Osteocyte (in vitro differentiated cells): Measurements from ENCODE around the gene STK11IP. TPM values are rescaled to one million over a fixed set of nuclear protein-coding genes. Genes with fewer than 3 reads are reported as not detected.

ENCODE experiments used
- DNase-seq: peaks from one replicate; pipeline ENCODE4 v3.0.0; 2021; ENCODE audit warnings: mixed read lengths; ENCODE audit not compliant: unreplicated experiment; ENCODE audit errors: extremely low spot score
- H3K27ac Mint-ChIP-seq: one replicate; pipeline ENCODE4 v1.8.0; 2021; ENCODE audit warnings: mild to moderate bottlenecking, mixed read lengths; ENCODE audit not compliant: unreplicated experiment
- H3K27me3 Mint-ChIP-seq: one replicate; pipeline ENCODE4 v1.8.0; 2021; ENCODE audit warnings: mixed read lengths; ENCODE audit not compliant: unreplicated experiment
- H3K36me3 Mint-ChIP-seq: one replicate; pipeline ENCODE4 v1.8.0; 2021; ENCODE audit warnings: mixed read lengths; ENCODE audit not compliant: unreplicated experiment
- H3K4me1 Mint-ChIP-seq: one replicate; pipeline ENCODE4 v1.8.0; 2021; ENCODE audit warnings: mixed read lengths; ENCODE audit not compliant: unreplicated experiment
- H3K4me3 Mint-ChIP-seq: one replicate; pipeline ENCODE4 v1.8.0; 2021; ENCODE audit warnings: mild to moderate bottlenecking, moderate library complexity, mixed read lengths; ENCODE audit not compliant: unreplicated experiment
- H3K9me3 Mint-ChIP-seq: one replicate; pipeline ENCODE4 v1.8.0; 2021; ENCODE audit warnings: mixed read lengths; ENCODE audit not compliant: unreplicated experiment
- CTCF ChIP-seq: fragments of 200-600 bp; sonication (generic); IDR thresholded peaks from 2 replicates; pipeline ENCODE4 v1.5.0; 2021; ENCODE audit warnings: antibody characterized with exemption, mild to moderate bottlenecking, moderate library complexity
- total RNA-seq: library from RNA; stranded (reverse); gene quantifications from 2 replicates; pipeline ENCODE4 v1.2.1, GENCODE V29; 2021

Gene STK11IP
- total RNA-seq, 1 donor from 2014 or later, result 42.7 TPM

DNA sequence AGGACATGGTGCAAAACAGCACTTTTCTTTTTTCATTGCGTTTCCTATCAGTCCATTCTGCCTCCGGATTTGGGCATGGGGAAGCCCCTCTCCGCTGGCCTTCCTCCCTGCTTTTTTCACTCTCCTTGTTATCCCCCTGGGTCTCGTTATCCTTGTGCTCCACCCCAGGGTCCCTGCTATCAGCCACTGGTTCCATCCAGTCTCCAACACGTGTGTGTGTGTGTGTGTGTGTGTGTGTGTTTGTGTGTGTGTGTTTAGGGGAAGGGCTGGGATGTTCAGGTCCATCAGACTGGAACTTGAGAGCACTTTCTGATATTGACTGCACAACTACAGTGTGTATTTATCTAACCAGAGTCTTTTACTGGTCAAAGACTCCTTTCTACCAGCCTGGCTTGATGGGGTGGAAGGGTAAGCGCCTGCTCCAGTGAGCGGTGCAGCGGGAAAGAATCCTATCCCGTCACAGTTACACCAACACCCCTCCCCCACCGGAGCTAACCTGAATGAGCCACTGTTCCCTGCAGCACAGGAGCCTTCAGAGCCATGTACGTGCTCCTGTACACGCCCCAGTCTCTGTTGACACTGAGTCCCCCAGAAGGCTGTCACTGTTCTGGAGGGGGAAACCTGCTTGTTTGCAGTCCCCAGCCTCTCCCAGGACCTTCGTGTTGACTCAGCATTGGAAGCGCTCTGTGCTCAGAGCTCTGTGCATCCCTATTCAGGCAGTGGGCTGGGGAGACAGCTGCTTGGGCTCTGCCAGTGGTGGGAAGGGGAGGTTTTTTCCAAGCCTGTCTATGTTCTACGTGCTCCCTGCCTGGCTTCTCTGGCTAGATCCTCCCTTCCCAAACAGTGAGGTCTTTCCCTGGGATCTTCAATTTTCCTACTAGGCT lies 20.9 kb upstream of the STK11IP start:
- H3K27ac Mint-ChIP-seq, result no peak overlapping the region
- peaks cover 15% of the 10 kb centered on the region for H3K4me1 Mint-ChIP-seq
- no peaks in the 10 kb centered on the region for H3K36me3 Mint-ChIP-seq

DNA sequence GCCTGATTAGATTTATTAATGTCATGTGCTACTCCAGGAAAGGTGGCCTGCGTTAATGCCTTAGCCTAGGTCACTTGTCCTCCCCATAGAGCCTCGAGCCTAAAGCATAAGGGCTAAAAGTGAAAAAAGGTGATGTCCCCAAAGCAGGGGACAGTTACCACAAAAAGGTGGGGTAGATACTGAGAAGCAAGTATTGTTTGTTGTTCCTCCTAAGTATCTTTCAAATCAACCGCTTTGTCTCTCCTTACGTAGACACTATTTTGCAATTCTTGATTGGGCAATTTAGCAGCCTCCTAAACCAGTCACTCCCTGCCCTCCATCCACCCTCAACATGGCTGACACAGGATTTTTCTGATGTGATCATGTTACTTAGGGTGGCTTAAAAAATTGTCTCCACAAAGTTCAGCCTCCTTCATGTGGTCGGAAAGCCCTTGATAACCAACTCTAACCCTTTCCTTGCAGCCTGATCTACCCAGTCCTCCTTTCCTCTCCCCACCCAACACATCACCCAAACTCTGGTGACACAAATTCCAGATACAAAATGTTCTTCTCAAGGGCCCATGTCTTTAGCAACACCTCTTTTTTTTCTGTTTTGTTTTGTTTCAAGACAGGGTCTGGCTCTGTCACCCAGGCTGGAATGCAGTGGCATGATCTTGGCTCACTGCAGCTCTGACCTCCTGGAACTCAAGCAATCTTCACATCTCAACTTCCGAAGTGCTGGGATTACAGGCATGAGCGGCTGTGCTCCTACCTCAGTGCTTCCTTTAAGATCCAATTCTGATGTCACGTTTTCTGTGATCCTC lies 18.6 kb upstream of the STK11IP start:
- no peak for TF ChIP-seq CTCF
- H3K27ac Mint-ChIP-seq, result no peak overlapping the region

More for the DNA sequence above, 20.9 kb upstream of the STK11IP start:
- DNase-seq, result no peak
- no peak for TF ChIP-seq CTCF
- Mint-ChIP-seq H3K9me3 (no peaks in the 10 kb centered on the region), H3K4me3 (no peak overlapping the region), H3K27me3 (peaks cover 6% of the 10 kb centered on the region)

DNA sequence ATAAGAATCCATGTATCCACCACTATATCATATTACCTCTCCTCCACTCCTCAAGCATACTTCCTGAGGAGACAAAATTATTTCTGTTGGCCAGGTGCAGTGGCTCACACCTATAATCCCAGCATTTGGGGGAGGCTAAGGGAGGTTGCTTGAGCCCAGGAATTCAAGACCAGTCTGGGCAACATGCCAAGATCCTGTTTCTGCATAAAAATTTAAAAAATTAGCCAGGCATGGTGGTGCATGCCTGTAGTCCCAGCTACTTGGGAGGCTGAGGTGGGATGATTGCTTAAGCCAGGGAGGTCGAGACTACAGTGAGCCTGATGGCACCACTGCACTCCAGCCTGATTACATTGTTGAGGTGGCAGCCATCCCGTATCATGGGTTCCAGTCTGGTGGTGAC lies 16.3 kb upstream of the STK11IP start:
- Mint-ChIP-seq H3K27me3 (peaks cover 8% of the 10 kb centered on the region), H3K9me3 (no peaks in the 10 kb centered on the region), H3K27ac (no peak overlapping the region), H3K36me3 (no peaks in the 10 kb centered on the region), H3K4me1 (peaks cover 12% of the 10 kb centered on the region), H3K4me3 (no peak overlapping the region)
- no peak for TF ChIP-seq CTCF
- DNase-seq, result no peak

More for the DNA sequence above, 18.6 kb upstream of the STK11IP start:
- H3K4me1 Mint-ChIP-seq, result peaks cover 12% of the 10 kb centered on the region
- no peak for DNase-seq
- H3K9me3 Mint-ChIP-seq, result no peaks in the 10 kb centered on the region
- H3K36me3 Mint-ChIP-seq, result no peaks in the 10 kb centered on the region
- H3K27me3 Mint-ChIP-seq, result peaks cover 6% of the 10 kb centered on the region
- H3K4me3 Mint-ChIP-seq, result no peak overlapping the region

DNA sequence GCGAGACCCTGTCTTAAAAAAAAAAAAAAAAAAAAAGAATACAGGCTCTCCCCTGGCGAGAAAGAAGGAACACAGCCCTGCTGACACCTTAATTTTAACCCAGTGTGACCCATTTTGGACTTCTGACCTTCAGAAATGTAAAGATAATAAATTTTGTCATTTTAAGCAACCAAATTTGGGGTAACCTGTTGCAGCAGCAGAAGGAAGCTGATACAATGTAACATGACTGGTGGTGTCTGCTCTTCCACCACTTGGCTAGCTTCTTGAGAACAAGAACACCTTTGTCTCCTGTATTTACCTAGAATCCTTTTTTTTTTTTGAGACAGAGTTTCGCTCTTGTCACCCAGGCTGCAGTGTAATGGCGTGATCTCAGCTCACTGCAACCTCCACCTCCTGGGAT lies 6.6 kb upstream of the STK11IP start:
- no peaks in the 10 kb centered on the region for H3K36me3 Mint-ChIP-seq
- H3K4me1 Mint-ChIP-seq, result peaks cover 16% of the 10 kb centered on the region
- no peaks in the 10 kb centered on the region for H3K9me3 Mint-ChIP-seq

More for the DNA sequence above, 6.6 kb upstream of the STK11IP start:
- Mint-ChIP-seq H3K4me3 (no peak overlapping the region), H3K27ac (no peak overlapping the region), H3K27me3 (peaks cover 2% of the 10 kb centered on the region)
- no peak for DNase-seq
- TF ChIP-seq CTCF, result no peak
